ENCODE results near the gene ANK2. TPM values are rescaled to one million over a fixed set of nuclear protein-coding genes. Genes with fewer than 3 reads are reported as not detected.

ANK2 gene
- total RNA-seq, 2 donors from 2014 or later = 1.0 to 5.4 TPM

- no peak for DNase-seq (ENCODE audit: low spot score in 2 of 2)
- H3K9me3 Mint-ChIP-seq = no peaks in the 10 kb centered on the region
- ATAC-seq = no peak
- H3K27ac Mint-ChIP-seq = no peak overlapping the region
- H3K36me3 Mint-ChIP-seq = no peaks in the 10 kb centered on the region
These were observed 63.7 kb downstream of the ANK2 start for GRCh38 chr4:113113151-113113550.

- no peak for ATAC-seq
- Mint-ChIP-seq H3K9me3 (no peaks in the 10 kb centered on the region), H3K27ac (no peak overlapping the region), H3K36me3 (no peaks in the 10 kb centered on the region)
- DNase-seq (ENCODE audit: low spot score in 2 of 2) = no peak
These were observed 65.4 kb downstream of the ANK2 start for GRCh38 chr4:113114884-113115283.

- Mint-ChIP-seq H3K27ac (peak overlapping the region in 1 of 2 donors; percentile 65), H3K36me3 (no peaks in the 10 kb centered on the region), H3K9me3 (no peaks in the 10 kb centered on the region)
- DNase-seq (ENCODE audit: low spot score in 2 of 2) (no peak), ATAC-seq (no peak)
These were observed 67.2 kb downstream of the ANK2 start for GRCh38 chr4:113116414-113117357.

GRCh38 chr4:113117358-113117702 lies 67.9 kb downstream of the ANK2 start:
- no peaks in the 10 kb centered on the region for H3K9me3 Mint-ChIP-seq
- no peak for ATAC-seq
- no peak for DNase-seq (ENCODE audit: low spot score in 2 of 2)
- no peak overlapping the region for H3K27ac Mint-ChIP-seq
- no peaks in the 10 kb centered on the region for H3K36me3 Mint-ChIP-seq

- no peak for ATAC-seq
- H3K36me3 Mint-ChIP-seq = no peaks in the 10 kb centered on the region
- H3K9me3 Mint-ChIP-seq = no peaks in the 10 kb centered on the region
- no peak overlapping the region for H3K27ac Mint-ChIP-seq
- no peak for DNase-seq (ENCODE audit: low spot score in 2 of 2)
These were observed 72.6 kb downstream of the ANK2 start for GRCh38 chr4:113122066-113122465.

- ATAC-seq (no peak), DNase-seq (ENCODE audit: low spot score in 2 of 2) (no peak)
- no peaks in the 10 kb centered on the region for H3K36me3 Mint-ChIP-seq
- H3K27ac Mint-ChIP-seq = no peak overlapping the region
- H3K9me3 Mint-ChIP-seq = no peaks in the 10 kb centered on the region
These were observed 76.0 kb downstream of the ANK2 start for GRCh38 chr4:113125418-113125817.

- ATAC-seq (no peak), DNase-seq (ENCODE audit: low spot score in 2 of 2) (no peak)
- H3K27ac Mint-ChIP-seq = no peak overlapping the region
- peaks cover 0 to 4% of the 10 kb centered on the region in 2 donors for H3K9me3 Mint-ChIP-seq
- no peaks in the 10 kb centered on the region for H3K36me3 Mint-ChIP-seq
These were observed 81.7 kb downstream of the ANK2 start for GRCh38 chr4:113131136-113131535.

- peaks cover 0 to 4% of the 10 kb centered on the region in 2 donors for H3K9me3 Mint-ChIP-seq
- H3K36me3 Mint-ChIP-seq = no peaks in the 10 kb centered on the region
- no peak for DNase-seq (ENCODE audit: low spot score in 2 of 2)
- no peak for ATAC-seq
- no peak overlapping the region for H3K27ac Mint-ChIP-seq
These were observed 82.2 kb downstream of the ANK2 start for GRCh38 chr4:113131621-113132020.

- Mint-ChIP-seq H3K27ac (no peak overlapping the region), H3K36me3 (no peaks in the 10 kb centered on the region), H3K9me3 (no peaks in the 10 kb centered on the region)
- ATAC-seq (no peak), DNase-seq (ENCODE audit: low spot score in 2 of 2) (no peak)
These were observed 92.5 kb downstream of the ANK2 start for GRCh38 chr4:113141901-113142346.

- no peaks in the 10 kb centered on the region for H3K36me3 Mint-ChIP-seq
- H3K27ac Mint-ChIP-seq = no peak overlapping the region
- H3K9me3 Mint-ChIP-seq = no peaks in the 10 kb centered on the region
- no peak for DNase-seq (ENCODE audit: low spot score in 2 of 2)
- no peak for ATAC-seq
These were observed 92.9 kb downstream of the ANK2 start for GRCh38 chr4:113142351-113142750.

- no peaks in the 10 kb centered on the region for H3K36me3 Mint-ChIP-seq
- no peak for DNase-seq (ENCODE audit: low spot score in 2 of 2)
- ATAC-seq = no peak
- peaks cover 0 to 4% of the 10 kb centered on the region in 2 donors for H3K9me3 Mint-ChIP-seq
- H3K27ac Mint-ChIP-seq = no peak overlapping the region
These were observed 94.6 kb downstream of the ANK2 start for GRCh38 chr4:113144091-113144490.

- ATAC-seq = no peak
- peaks cover 0 to 4% of the 10 kb centered on the region in 2 donors for H3K9me3 Mint-ChIP-seq
- H3K36me3 Mint-ChIP-seq = no peaks in the 10 kb centered on the region
- H3K27ac Mint-ChIP-seq = no peak overlapping the region
- DNase-seq (ENCODE audit: low spot score in 2 of 2) = no peak
These were observed 95.7 kb downstream of the ANK2 start for GRCh38 chr4:113145147-113145518.

- Mint-ChIP-seq H3K36me3 (no peaks in the 10 kb centered on the region), H3K9me3 (peaks cover 0 to 4% of the 10 kb centered on the region in 2 donors), H3K27ac (no peak overlapping the region)
- DNase-seq (ENCODE audit: low spot score in 2 of 2) (no peak), ATAC-seq (no peak)
These were observed 96.3 kb downstream of the ANK2 start for GRCh38 chr4:113145519-113146291.

- H3K36me3 Mint-ChIP-seq = no peaks in the 10 kb centered on the region
- DNase-seq (ENCODE audit: low spot score in 2 of 2) (no peak), ATAC-seq (peak in 1 of 2 donors; percentile 69)
- no peak overlapping the region for H3K27ac Mint-ChIP-seq
- H3K9me3 Mint-ChIP-seq = peaks cover 0 to 4% of the 10 kb centered on the region in 2 donors
These were observed 97.5 kb downstream of the ANK2 start for GRCh38 chr4:113146876-113147358.

GRCh38 chr4:113147498-113148111 lies 98.2 kb downstream of the ANK2 start:
- H3K27ac Mint-ChIP-seq = no peak overlapping the region
- DNase-seq (ENCODE audit: low spot score in 2 of 2) (no peak), ATAC-seq (no peak)
- H3K36me3 Mint-ChIP-seq = no peaks in the 10 kb centered on the region
- peaks cover 0 to 4% of the 10 kb centered on the region in 2 donors for H3K9me3 Mint-ChIP-seq

GRCh38 chr4:113148925-113149324 lies 99.5 kb downstream of the ANK2 start:
- DNase-seq (ENCODE audit: low spot score in 2 of 2) (no peak), ATAC-seq (no peak)
- Mint-ChIP-seq H3K27ac (no peak overlapping the region), H3K9me3 (peaks cover 0 to 4% of the 10 kb centered on the region in 2 donors), H3K36me3 (no peaks in the 10 kb centered on the region)

- Mint-ChIP-seq H3K27ac (no peak overlapping the region), H3K36me3 (no peaks in the 10 kb centered on the region), H3K9me3 (peaks cover 0 to under 1% of the 10 kb centered on the region in 2 donors)
- no peak for DNase-seq (ENCODE audit: low spot score in 2 of 2)
- ATAC-seq = no peak
These were observed 104.2 kb downstream of the ANK2 start for GRCh38 chr4:113153529-113154101.
